Esophagus muscularis mucosa (tissue), 4 donors: ENCODE data around the gene KIN.

ENCODE experiments used
- CTCF ChIP-seq, 3 experiments: fragments of 200-600 bp in 2 of 3; fragments of 450-650 bp in 1 of 3; sonication (generic) in 2 of 3; IDR thresholded peaks; one replicate each; pipeline ENCODE4 v1.5.1; 2017 to 2019; ENCODE audit warnings: antibody characterized with exemption in 3 of 3, mild to moderate bottlenecking in 2 of 3, moderate library complexity in 1 of 3
- EP300 ChIP-seq: sonication (generic); formaldehyde crosslinking; IDR thresholded peaks from one replicate; pipeline ENCODE4 v1.6.1; 2017; ENCODE audit warnings: antibody characterized with exemption
- POLR2A ChIP-seq: fragments of 450-650 bp; IDR thresholded peaks from one replicate; pipeline ENCODE4 v1.6.1; 2017; ENCODE audit warnings: antibody characterized with exemption, moderate library complexity, mild to moderate bottlenecking, low read depth
- POLR2AphosphoS5 ChIP-seq, 2 donors: sonication (generic); formaldehyde crosslinking; IDR thresholded peaks; one replicate each; pipeline ENCODE4 v1.6.1; 2017; ENCODE audit warnings: antibody characterized with exemption in 2 of 2

GRCh38 chr10:7766241-7766640 is 21.6 kb downstream of the KIN start:
- no peak for TF ChIP-seq CTCF (IDR thresholded peaks at IDR 0.05)
- TF ChIP-seq POLR2A = no peak
- no peak for TF ChIP-seq EP300
- no peak for TF ChIP-seq POLR2AphosphoS5 (IDR thresholded peaks at IDR 0.05)
